DMS 273 (cell line): Measurements from ENCODE around the gene TMEM63C.
"Not testable (repeated sequence)": the region's sequence is repeated elsewhere in the genome, so short reads cannot be mapped to it uniquely, and the experiment has no call there.

Source experiments
- DNase-seq: peaks from one replicate; lab custom pipeline; 2025; ENCODE audit not compliant: unreplicated experiment; lab: John Stamatoyannopoulos, UW

TMEM63C gene

GRCh38 chr14:77153802-77154201 is 27.8 kb upstream of the TMEM63C start:
- DNase-seq: no peak

- peak; percentile 39 for DNase-seq
These were observed 27.2 kb upstream of the TMEM63C start for GRCh38 chr14:77154421-77154820.

- no peak for DNase-seq
These were observed 26.5 kb upstream of the TMEM63C start for GRCh38 chr14:77155083-77155482.

GRCh38 chr14:77157740-77158139 is 23.9 kb upstream of the TMEM63C start:
- no peak for DNase-seq

- peak; percentile 81 for DNase-seq
These were observed 23.3 kb upstream of the TMEM63C start for GRCh38 chr14:77158175-77158881.

GRCh38 chr14:77158882-77159255 is 22.7 kb upstream of the TMEM63C start:
- DNase-seq: no peak

GRCh38 chr14:77161011-77161410 is 20.6 kb upstream of the TMEM63C start:
- DNase-seq: no peak

GRCh38 chr14:77170045-77170444 is 11.6 kb upstream of the TMEM63C start:
- no peak for DNase-seq

- DNase-seq: no peak
These were observed 8.7 kb upstream of the TMEM63C start for GRCh38 chr14:77172916-77173315.

- DNase-seq: not testable (repeated sequence)
These were observed 7.5 kb upstream of the TMEM63C start for GRCh38 chr14:77173911-77174617.

- DNase-seq: no peak
These were observed 5.8 kb upstream of the TMEM63C start for GRCh38 chr14:77175843-77176242.

GRCh38 chr14:77177702-77178101 is 3.9 kb upstream of the TMEM63C start:
- no peak for DNase-seq

GRCh38 chr14:77178656-77179055 is 2.9 kb upstream of the TMEM63C start:
- DNase-seq: no peak

GRCh38 chr14:77180726-77181602 is 634 bp upstream of the TMEM63C start:
- no peak for DNase-seq

- DNase-seq: peak; percentile 90
These were observed 2.3 kb downstream of the TMEM63C start for GRCh38 chr14:77183896-77184295.

- no peak for DNase-seq
These were observed 2.9 kb downstream of the TMEM63C start for GRCh38 chr14:77184396-77185092.

GRCh38 chr14:77185093-77185465 is 3.5 kb downstream of the TMEM63C start:
- DNase-seq: no peak

- peak; percentile 86 for DNase-seq
These were observed 5.5 kb downstream of the TMEM63C start for GRCh38 chr14:77186911-77187648.

GRCh38 chr14:77187649-77188012 is 6.0 kb downstream of the TMEM63C start:
- DNase-seq: no peak

- DNase-seq: no peak
These were observed 7.9 kb downstream of the TMEM63C start for GRCh38 chr14:77189479-77189878.

GRCh38 chr14:77190977-77191376 is 9.4 kb downstream of the TMEM63C start:
- DNase-seq: no peak
